ENCODE results near the gene CES4A.

The CES4A gene

GRCh38 chr16:66991545-66992077, 3.2 kb downstream of the CES4A start:
- no peak for TF ChIP-seq CTCF (IDR thresholded peaks at IDR 0.05)

DNA sequence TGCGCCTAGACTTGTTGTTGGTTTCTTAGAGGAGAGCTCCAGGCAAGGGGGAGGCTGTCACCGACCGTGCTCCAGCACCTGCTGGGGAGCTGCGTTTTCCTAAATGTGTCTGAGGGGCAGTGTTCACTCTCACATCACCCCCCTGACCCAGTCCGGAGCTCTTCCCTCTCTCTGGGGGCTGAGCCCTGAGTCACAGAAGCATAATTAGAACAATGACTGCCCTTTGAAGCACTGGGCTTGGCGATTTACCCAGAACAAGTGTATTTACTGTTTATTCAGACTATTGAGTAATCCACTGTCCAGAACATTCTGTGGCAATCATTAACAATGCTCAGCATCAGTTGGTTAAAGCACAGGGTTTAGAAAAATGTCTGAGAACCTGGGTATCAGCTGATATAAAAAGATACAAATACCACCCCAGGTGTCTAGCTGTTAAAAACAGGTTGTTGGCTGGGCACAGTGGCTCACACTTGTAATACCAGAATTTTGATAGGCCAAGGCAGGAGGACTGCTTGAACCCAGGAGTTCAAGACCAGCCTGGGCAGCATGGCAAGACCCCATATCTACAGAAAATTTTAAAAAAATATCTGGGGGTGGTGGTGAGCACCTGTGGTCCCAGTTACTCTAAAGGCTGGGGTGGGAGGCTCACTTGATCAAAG, 8.1 kb downstream of the CES4A start:
- TF ChIP-seq CTCF (IDR thresholded peaks at IDR 0.05) = no peak

DNA sequence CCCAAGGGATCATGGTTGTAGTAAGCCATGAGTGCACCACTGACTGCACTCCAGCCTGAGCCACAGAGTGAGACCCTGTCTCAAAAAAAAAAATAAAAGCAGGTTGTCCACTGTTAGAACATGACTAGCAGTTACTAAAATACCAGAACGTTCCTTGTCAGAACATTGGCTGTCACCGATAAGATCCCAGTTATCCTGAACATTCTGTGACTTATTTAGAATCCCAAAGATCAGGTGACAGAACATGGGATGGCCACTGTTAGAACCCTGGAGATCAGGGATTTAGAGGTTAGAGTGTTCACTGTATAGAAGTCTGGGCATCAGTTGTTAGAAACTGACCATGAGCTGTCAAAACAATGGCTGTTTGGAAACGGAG, 8.6 kb downstream of the CES4A start:
- no peak for TF ChIP-seq CTCF (IDR thresholded peaks at IDR 0.05)

- TF ChIP-seq CTCF (IDR thresholded peaks at IDR 0.05) = no peak
Measured at GRCh38 chr16:67000384-67001351, 12.3 kb downstream of the CES4A start.

DNA sequence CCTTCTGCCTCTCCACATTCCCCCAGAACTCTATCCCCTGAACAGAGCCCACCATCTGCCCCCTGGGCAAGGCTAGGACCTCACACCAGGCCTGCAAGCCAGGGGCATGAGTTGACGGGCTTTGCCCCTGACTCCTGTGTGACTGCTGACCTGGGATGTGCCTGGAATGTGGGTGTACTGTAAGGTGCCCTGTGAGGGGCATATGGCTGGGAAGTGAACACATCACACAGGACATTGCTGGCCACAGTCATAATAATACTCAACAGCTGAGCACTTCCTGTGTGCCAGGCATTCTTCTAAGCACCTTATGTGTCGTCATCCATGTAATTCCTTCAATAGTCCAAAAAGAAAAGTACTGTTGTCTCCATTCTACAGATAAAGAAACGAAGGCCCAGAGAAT, 13.3 kb downstream of the CES4A start:
- TF ChIP-seq CTCF (IDR thresholded peaks at IDR 0.05) = no peak

DNA sequence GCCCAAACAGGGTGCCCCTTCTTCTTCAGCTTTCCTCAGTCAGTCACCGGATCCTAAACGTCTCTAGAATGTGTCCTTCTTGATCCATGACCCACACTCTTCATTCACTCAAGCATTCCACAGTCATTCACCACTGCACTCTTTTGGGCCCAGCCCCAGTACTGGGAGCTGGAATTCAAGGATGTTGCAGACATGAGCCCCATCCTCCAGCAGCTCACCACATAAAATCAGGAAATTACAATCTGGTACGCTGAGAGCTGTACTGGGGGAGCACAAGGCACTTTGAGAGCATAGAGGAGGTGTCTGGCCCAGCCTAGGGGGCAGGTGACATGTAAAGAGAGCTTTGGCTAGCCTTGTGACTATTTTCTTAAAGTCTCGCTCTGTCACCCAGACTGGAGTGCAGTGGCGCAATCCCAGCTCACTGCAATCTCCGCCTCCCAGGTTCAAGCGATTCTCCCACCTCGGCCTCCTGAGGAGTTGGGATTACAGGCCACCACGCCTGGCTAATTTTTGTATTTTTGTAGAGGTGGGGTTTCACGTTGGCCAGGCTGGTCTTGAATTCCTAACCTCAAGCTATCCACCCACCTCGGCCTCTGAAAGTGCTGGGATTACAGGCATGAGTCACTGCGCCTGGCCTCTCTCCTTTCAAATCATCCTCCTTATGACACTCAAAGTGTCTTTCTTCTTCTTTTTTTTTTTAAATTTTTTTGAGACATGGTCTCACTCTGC, 18.7 kb downstream of the CES4A start:
- no peak for TF ChIP-seq CTCF (IDR thresholded peaks at IDR 0.05)

DNA sequence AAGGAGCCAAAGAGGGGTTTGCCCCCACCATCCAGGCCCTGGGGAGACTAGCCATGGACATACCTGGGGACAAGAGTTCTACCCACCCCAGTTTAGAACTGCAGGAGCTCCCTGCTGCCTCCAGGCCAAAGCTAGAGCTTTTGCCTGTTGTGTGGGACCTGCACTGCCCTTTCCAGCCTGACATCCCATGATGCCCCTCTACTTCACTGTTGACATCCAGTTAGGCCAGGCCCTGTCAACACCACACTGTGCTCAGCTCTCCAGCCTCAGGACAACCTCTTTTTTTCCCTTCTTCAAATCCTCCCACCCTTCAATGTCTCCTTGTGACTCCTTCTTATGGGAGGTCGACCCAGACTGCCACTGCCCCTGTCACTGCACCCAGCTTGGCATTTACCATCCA, 20.8 kb downstream of the CES4A start:
- TF ChIP-seq CTCF (IDR thresholded peaks at IDR 0.05) = no peak

All from LNCAP (cell line).